Activated CD4-positive, alpha-beta T cell treated with anti-CD3 and anti-CD28 coated beads for 48 hours (primary cell): ENCODE measurements around the gene ASIC4.

ENCODE experiments used
- DNase-seq: peaks from one replicate; pipeline ENCODE4 v3.0.0-alpha.2; 2020

Gene ASIC4

GRCh38 chr2:219516888-219517287, 2.6 kb downstream of the ASIC4 start:
- no peak for DNase-seq

- no peak for DNase-seq
These were observed 3.9 kb downstream of the ASIC4 start for GRCh38 chr2:219517954-219518778.

GRCh38 chr2:219519526-219519916, 5.2 kb downstream of the ASIC4 start:
- no peak for DNase-seq

- DNase-seq: no peak
These were observed 5.8 kb downstream of the ASIC4 start for GRCh38 chr2:219520079-219520478.

GRCh38 chr2:219521066-219521880, 7.0 kb downstream of the ASIC4 start:
- no peak for DNase-seq

GRCh38 chr2:219522111-219523030, 8.1 kb downstream of the ASIC4 start:
- no peak for DNase-seq

- no peak for DNase-seq
These were observed 8.9 kb downstream of the ASIC4 start for GRCh38 chr2:219523031-219523671.

- no peak for DNase-seq
These were observed 10.5 kb downstream of the ASIC4 start for GRCh38 chr2:219524817-219525216.

- no peak for DNase-seq
These were observed 11.4 kb downstream of the ASIC4 start for GRCh38 chr2:219525533-219526232.

GRCh38 chr2:219526320-219527075, 12.2 kb downstream of the ASIC4 start:
- no peak for DNase-seq

- DNase-seq: no peak
These were observed 12.8 kb downstream of the ASIC4 start for GRCh38 chr2:219527076-219527394.

GRCh38 chr2:219527472-219527871, 13.2 kb downstream of the ASIC4 start:
- no peak for DNase-seq

- peak; percentile 92 for DNase-seq
These were observed 16.0 kb downstream of the ASIC4 start for GRCh38 chr2:219530048-219530963.

- DNase-seq: no peak
These were observed 17.5 kb downstream of the ASIC4 start for GRCh38 chr2:219531639-219532377.

- DNase-seq: no peak
These were observed 18.0 kb downstream of the ASIC4 start for GRCh38 chr2:219532378-219532649.

GRCh38 chr2:219533930-219534661, 19.8 kb downstream of the ASIC4 start:
- no peak for DNase-seq

- DNase-seq: no peak
These were observed 22.1 kb downstream of the ASIC4 start for GRCh38 chr2:219536425-219536824.

GRCh38 chr2:219536967-219537366, 22.7 kb downstream of the ASIC4 start:
- no peak for DNase-seq
